GM19035 (cell line): ENCODE results near the gene GLIS1.

Experiments used
- ATAC-seq: cut with Tn5 transposase; IDR thresholded peaks from one replicate; pipeline ENCODE4 v1.9.1; 2021; ENCODE audit not compliant: unreplicated experiment

Gene GLIS1

GRCh38 chr1:53681351-53681976 is 57.5 kb downstream of the GLIS1 start:
- no peak for ATAC-seq

DNA sequence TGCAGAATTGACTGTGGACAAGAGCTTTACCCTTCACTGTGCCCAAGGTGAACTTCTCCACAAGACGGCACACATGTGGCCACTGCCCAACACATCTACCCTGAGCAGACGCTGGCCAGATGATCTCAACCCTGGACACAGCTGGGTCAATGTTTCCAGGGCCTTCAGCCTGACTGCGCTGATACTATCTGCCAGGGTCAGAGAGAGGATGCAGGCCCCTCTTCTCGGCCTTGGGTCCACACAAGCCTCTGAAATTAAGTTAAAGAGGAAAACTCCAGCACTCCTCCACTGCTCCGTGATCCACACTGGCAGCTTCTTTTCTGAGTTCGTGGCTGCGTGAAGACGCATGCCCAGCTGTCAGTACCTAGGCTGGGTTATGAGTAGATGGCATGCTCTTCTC is 58.1 kb downstream of the GLIS1 start:
- ATAC-seq, result no peak

DNA sequence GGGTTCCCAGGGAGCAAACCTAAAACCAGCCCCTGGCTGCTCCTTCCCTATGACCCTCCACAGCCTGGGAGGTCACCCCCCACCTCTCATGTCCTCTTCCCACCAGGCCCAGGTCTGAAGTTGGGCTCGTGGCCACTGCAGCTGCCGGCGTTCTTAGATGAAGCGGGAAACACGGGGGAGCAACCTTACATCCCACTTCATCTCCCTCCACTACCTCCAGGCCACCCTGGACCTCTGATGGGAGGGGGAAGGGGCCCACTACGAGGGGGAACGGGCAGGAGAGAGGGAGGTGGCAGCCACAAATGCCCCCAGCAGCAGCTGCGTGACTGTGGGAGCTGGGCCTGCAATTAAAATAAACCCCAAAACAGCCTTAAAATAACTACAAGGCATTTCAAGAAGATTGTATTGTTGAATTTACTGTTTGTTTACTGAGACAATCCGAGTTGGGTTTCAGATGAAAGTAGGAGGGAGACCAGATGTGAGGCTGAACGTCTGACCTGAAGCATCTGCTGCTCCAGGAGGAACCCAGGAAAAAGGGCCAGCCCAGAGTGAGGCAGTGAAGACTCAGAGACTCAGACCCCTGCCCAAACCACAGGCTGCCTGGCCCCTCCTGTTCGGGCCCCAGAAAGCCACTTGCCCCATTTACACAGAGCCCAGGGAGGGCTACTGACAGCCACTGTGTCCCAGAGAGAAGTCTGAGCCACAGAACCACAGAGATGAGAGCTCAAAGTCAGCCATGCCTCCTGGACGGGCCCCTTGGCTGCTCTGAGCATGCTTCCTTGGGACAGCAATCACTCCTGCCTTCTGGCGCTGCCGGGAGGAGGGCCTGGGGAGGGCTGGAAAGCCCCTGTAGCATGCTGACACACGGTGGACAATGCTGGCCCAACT is 59.8 kb downstream of the GLIS1 start:
- ATAC-seq, result no peak

GRCh38 chr1:53678507-53678906 is 60.5 kb downstream of the GLIS1 start:
- no peak for ATAC-seq

DNA sequence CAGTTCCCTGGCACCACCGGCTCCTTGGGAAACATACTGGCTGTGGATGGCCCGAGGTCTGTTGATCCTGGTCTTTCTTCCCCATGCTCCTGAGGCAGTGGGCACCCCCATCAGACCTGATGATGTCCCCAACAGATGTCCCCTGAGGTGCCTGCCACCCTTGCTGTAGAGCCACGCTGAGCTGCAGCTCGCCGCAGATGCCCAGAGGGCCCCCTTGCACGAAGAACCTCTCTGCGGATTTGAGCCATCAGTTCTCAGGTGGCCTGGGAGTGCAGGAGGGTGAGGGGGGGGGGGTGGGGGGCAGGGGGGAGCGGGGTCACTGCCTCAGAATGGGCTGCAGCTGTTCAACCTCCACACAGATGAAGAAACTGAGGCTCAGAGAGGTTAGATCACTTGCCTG is 60.9 kb downstream of the GLIS1 start:
- ATAC-seq, result no peak

DNA sequence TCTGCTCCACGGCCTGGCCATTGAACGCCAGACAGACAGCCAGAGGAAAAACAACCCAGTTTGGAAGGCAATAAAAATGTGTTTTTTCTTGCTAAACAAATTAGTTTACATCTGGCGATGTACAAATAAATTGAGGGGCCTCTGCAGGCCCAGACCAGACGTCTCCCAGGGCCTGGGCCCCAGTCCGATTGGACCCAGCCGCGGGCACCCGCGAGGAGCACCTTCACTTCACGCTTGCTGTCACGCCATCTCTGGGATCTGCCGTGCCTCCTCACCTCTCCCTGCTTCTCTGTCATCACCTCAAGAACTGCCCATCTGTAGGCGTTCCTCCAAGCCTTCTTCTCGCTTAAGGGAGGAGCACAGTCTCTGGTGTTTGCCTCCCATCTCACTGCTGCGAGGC is 61.5 kb downstream of the GLIS1 start:
- ATAC-seq, result no peak

GRCh38 chr1:53672785-53673184 is 66.2 kb downstream of the GLIS1 start:
- ATAC-seq, result no peak

DNA sequence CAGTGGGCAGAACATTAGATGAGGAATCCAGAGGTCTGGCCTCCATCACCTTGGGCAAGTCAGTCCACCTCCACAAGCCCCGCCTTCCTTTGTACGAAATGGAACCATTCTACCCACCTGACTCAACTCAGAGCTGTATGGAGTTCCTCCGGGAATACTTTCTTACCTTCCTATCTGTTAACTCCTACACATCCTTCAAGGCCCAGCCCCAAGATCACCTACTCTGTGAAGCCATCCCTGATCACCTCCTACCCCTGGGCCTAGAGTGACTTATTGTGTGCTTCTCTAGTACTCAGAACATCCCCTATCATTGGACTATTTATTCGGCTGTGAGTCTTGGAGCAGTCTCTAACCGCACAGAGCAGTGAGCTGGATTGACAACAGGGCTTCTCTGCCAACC is 66.7 kb downstream of the GLIS1 start:
- no peak for ATAC-seq

DNA sequence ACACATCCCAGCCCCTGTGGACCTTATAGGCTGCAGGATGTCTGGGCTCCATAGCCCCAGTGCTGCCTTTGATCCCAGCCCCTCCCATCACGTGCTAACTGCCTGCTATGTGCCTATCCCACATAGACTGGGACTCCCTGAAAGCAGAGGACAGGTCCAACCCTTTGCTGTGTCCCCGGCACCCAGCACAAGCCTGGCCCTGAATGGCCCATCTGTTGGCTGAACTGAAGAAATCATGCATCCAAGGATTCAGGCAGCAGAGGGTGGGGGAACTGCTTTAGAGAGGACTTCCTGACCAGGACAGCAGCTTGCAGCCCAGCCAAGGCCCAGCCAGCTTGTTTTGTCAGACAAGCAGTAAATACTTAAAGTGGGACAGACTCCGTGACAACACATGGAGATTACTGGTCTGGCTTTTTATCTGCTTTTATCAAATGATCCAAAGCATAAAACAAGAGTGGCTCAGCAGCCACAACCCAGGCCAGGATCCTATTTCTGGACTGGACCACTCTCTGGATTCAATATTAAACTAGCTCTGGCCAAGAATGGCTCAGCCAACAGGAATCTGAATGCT is 69.3 kb downstream of the GLIS1 start:
- no peak for ATAC-seq

DNA sequence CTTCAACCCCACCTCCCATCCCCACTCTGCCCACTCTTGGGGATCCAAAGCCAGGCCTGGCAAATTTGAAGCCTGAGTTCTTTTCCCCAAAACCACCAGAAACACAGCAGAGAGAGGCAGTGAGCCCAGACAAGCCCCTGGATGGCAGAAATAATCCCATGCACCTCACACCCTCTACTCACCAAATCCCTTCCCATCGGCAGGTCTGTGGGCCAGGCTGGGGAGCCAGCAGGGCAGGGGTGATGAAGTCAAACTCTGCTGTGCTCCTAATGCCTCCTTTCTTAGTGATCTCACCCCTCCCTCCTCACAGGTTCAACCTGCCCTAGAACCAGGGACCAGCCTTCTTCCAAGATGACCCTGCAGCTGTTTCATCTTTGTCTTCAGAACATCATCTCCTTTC is 72.4 kb downstream of the GLIS1 start:
- ATAC-seq, result no peak

DNA sequence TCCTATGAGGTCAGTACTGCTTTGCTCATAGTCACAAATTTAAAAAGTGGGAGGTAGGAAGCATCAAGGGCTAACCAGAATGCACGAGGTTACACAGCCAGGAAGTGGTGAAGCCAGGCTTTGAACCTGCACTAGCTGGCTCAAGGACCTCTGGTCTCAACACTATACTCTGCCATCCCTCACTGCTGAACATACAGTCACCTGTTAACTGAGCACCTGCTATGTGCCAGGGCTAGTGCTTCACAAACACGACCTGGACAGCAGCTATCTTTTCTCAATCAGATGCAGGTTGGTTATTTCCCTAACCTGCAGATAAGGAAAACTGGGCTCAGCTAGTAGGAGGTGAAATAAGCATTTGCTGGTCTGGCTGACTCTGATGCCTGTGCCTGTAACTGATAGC is 73.0 kb downstream of the GLIS1 start:
- no peak for ATAC-seq

- ATAC-seq, result no peak
Observed at GRCh38 chr1:53663529-53664300, 75.2 kb downstream of the GLIS1 start.

GRCh38 chr1:53662951-53663350 is 76.0 kb downstream of the GLIS1 start:
- no peak for ATAC-seq

GRCh38 chr1:53662169-53662568 is 76.8 kb downstream of the GLIS1 start:
- no peak for ATAC-seq

DNA sequence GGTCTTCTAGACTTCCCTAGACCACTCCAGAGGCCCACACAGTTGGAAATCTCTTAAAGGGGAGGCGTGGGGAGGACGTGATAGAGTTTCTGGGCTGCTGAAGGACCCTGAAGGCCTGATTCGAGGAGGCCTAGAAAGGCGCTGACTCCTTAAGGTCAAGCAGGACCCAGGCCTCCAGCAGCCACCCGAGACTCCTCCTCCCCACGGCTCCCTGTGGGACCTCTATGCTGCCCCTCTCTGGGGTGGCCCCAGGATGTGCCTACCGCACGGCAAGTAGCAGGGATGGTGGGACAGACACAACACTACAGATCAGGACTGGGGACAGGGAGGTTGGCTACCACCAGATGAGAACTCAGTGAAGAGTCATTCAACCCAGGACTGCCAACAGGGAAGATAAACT is 77.5 kb downstream of the GLIS1 start:
- ATAC-seq, result no peak

GRCh38 chr1:53660666-53661065 is 78.3 kb downstream of the GLIS1 start:
- no peak for ATAC-seq

DNA sequence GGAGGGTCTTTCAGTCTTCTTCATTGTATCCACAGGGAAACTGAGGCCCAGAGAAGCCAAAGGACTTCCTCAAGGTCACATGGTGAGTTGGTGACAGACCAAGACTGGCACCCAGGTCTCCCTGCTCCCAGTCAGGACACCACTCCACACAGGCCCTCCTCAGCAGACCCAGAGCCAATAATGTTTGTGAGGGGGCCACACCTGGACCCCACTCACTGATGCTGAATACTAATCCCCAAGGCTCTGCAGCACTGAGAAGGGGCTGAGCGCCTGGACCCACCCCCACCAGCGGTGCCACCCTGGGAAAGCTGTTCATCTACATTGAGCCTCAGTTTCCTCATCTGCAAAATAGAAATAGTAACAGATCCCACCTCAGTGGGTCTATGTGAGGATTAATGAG is 79.5 kb downstream of the GLIS1 start:
- ATAC-seq, result no peak

GRCh38 chr1:53658489-53659230 is 80.3 kb downstream of the GLIS1 start:
- ATAC-seq, result no peak

GRCh38 chr1:53657891-53658396 is 81.0 kb downstream of the GLIS1 start:
- ATAC-seq, result no peak

DNA sequence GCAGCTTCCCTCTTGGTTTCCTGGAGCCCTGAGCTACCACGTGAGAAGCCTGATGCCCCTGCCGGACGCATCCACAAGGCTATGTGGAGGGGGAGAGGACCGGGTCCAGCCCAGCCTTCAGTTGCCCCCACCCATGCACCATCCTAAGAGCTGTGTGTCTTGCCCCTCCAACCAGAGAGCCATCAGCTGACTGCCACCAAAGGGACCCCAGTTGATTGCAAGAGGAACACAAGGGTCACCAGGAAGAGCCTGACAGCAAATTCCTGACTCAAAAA is 81.5 kb downstream of the GLIS1 start:
- no peak for ATAC-seq
